Effector memory CD8-positive, alpha-beta T cell (primary cell): Measurements from ENCODE around the gene SELL.
"Not testable (repeated sequence)": the region's sequence is repeated elsewhere in the genome, so short reads cannot be mapped to it uniquely, and the experiment has no call there.

ENCODE experiments used
- ATAC-seq: fragments of 150-1000 bp; cut with Tn5 transposase; replicated peaks from 2 replicates; pipeline ENCODE4 v1.10.0; 2021; ENCODE audit warnings: mild to moderate bottlenecking, moderate library complexity
- DNase-seq, 3 experiments: peaks; one replicate each; pipeline ENCODE4 v3.0.0; 2021
- H3K27ac Mint-ChIP-seq, 2 donors: one replicate each; pipeline ENCODE4 v1.8.0; 2022; ENCODE audit warnings: mild to moderate bottlenecking in 2 of 2, mixed read lengths in 2 of 2, moderate library complexity in 2 of 2
- H3K27me3 Mint-ChIP-seq, 2 donors: one replicate each; pipeline ENCODE4 v1.8.0; 2022; ENCODE audit warnings: mixed read lengths in 2 of 2
- H3K36me3 Mint-ChIP-seq: one replicate; pipeline ENCODE4 v1.8.0; 2022; ENCODE audit warnings: mild to moderate bottlenecking, moderate library complexity, mixed read lengths; ENCODE audit not compliant: insufficient read depth
- H3K4me1 Mint-ChIP-seq, 2 donors: one replicate each; pipeline ENCODE4 v1.8.0; 2022; ENCODE audit warnings: low read depth in 2 of 2, mixed read lengths in 2 of 2
- H3K4me3 Mint-ChIP-seq, 2 donors: one replicate each; pipeline ENCODE4 v1.8.0; 2022; ENCODE audit warnings: mild to moderate bottlenecking in 2 of 2, mixed read lengths in 2 of 2, moderate library complexity in 2 of 2
- H3K9me3 Mint-ChIP-seq, 2 donors: one replicate each; pipeline ENCODE4 v1.8.0; 2022; ENCODE audit warnings: mixed read lengths in 2 of 2

Gene SELL

DNA sequence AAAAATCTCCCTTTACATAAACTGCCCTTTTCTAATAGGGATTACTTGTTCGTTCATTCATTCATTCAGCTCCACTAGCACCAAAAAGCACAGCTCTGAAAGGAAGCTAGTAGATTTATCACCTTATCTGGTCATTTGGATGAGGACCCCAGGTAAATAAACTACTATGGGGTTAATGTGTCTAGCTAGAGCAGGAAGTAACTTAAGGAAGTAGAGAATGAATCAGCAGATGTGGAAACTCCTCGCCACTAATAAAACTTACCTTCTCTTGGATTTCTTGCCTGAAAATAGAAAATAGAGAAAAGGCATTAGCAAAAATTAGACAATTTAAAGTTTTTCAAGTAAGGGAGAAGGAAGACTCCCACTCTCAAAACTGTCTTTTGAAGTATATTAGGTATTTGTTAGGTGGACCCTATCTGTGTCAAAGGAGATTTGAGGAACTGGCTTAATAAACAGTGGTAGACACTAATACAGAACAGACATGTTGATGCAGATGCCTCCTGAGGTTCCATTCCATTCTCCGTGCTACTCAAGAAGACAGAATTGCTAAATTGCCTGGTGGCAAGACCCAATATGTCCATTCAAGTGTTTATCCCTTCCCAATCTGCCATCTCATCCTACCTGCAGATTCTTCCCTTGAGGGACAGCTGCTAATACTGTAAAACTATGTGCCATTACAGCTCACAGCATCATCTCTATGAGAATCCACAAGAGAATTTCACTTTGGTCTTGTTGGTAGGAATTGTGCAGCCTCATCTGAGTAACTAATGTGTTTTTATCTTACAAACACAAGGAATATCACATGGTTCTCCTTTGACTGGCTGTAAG lies 14.9 kb downstream of the SELL start:
- DNase-seq (no peak), ATAC-seq (no peak)
- no peaks in the 10 kb centered on the region for H3K27me3 Mint-ChIP-seq
- no peaks in the 10 kb centered on the region for H3K9me3 Mint-ChIP-seq
- peaks cover 3% of the 10 kb centered on the region for H3K36me3 Mint-ChIP-seq
- H3K27ac Mint-ChIP-seq = peak overlapping the region in 1 of 2 donors; percentile 63
- H3K4me1 Mint-ChIP-seq = peaks cover 58 to 72% of the 10 kb centered on the region in 2 donors
- H3K4me3 Mint-ChIP-seq = peak overlapping the region; percentile 6 to 57

DNA sequence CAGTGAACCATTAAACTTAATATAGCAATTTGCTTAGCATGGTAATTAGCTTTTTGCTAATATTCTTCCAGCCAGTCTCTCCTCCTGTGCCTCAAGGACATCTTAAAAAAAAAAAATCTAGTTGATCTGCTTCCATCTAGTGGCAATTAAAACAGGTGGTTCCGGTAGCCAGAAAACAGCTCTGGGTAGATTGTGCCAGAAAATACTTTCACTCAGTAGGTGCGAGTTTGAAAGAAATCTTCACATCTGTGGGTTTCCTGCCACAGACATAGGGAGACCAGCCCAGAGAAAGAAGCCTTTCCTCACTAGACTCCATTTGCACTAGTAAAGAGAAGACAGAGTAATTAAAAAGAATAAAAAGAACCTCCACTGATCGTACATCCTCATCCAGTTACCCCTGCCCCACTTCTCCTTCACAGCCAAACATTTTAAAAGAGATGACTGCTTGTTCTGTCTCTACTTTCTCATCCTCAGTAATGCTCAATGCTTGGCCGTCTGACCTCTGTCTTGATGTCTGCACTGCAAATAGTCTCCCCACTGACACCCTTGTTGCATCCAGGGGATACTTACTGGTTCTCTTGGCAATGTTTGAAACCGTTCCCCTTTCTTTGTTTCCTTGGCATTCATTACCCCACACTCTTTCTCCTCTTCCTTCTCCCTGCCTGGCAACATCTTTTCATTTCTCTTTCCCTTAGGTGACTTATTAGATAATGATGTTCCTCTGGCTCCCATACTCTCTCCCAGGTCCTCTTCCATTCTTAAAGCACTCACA lies 16.9 kb downstream of the SELL start:
- H3K4me1 Mint-ChIP-seq = peaks cover 62 to 79% of the 10 kb centered on the region in 2 donors
- ATAC-seq (peak; percentile 77), DNase-seq (peak; percentile 45 to 46 (median 46))
- H3K36me3 Mint-ChIP-seq = peaks cover 6% of the 10 kb centered on the region
- no peaks in the 10 kb centered on the region for H3K9me3 Mint-ChIP-seq
- no peaks in the 10 kb centered on the region for H3K27me3 Mint-ChIP-seq
- peak overlapping the region; percentile 33 to 87 for H3K27ac Mint-ChIP-seq
- H3K4me3 Mint-ChIP-seq = peak overlapping the region; percentile 62 to 73

DNA sequence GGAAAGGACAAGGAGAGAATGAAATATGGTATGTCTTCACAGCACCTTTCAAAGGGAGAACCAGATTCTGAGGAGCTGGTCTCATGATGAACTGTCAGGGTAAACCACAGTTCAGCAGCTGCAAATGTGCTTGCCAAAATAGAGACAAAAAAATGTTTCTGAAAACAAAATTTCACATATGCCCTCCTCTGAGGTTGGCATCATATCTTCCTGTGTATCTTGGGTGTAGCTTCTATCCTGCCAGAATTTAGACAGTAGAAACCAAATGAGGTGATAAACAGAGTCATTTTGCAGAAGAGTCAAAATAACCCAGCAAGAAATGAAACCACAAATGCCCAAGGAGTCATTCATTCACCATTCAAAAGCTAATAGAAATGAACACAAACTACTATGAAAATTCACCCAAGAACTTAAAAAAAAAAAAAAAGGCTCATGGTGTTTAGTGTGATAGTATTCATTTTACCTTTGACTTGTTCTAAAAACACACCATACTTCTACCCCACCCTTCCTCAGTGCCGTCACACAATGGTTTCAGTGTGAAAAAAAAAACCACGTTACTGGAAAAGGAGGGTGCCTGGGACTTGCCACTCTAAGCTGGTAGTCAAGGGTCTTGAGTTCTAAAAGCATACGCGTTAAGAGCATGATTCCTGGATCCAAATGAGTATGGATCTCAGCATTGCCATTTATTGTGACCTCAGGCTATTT lies 18.5 kb downstream of the SELL start:
- ATAC-seq = peak; percentile 71
- H3K27ac Mint-ChIP-seq = peak overlapping the region; percentile 87 to 91
- H3K9me3 Mint-ChIP-seq = no peaks in the 10 kb centered on the region
- H3K4me3 Mint-ChIP-seq = peak overlapping the region; percentile 62 to 73
- peaks cover 6% of the 10 kb centered on the region for H3K36me3 Mint-ChIP-seq
- H3K27me3 Mint-ChIP-seq = no peaks in the 10 kb centered on the region
- peaks cover 56 to 68% of the 10 kb centered on the region in 2 donors for H3K4me1 Mint-ChIP-seq
- peak; percentile 15 to 48 (median 38) for DNase-seq

DNA sequence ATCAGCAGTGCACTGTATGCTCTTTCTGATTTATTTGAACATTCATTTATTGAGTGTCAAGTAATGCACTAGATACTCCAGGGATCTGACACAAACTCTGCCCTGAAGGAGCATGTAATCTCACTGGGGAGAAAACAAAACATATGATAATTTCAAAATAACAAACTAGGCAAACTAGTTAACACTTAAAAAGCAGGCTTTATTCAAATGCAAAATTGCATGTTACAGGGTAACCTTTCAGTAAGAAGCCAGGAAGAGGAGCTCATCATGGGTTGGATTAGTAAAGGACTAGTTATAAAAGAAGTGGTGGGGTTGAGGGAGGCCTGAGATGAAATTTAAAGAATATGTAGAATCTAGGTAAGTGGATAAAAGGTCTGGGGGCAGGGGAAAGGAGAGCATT lies 20.9 kb downstream of the SELL start:
- no peaks in the 10 kb centered on the region for H3K9me3 Mint-ChIP-seq
- H3K27ac Mint-ChIP-seq = peak overlapping the region; percentile 30 to 87
- peaks cover 44 to 54% of the 10 kb centered on the region in 2 donors for H3K4me1 Mint-ChIP-seq
- H3K27me3 Mint-ChIP-seq = no peaks in the 10 kb centered on the region
- ATAC-seq = no peak
- no peak for DNase-seq
- H3K4me3 Mint-ChIP-seq = peak overlapping the region in 1 of 2 donors; percentile 36
- H3K36me3 Mint-ChIP-seq = peaks cover 6% of the 10 kb centered on the region

DNA sequence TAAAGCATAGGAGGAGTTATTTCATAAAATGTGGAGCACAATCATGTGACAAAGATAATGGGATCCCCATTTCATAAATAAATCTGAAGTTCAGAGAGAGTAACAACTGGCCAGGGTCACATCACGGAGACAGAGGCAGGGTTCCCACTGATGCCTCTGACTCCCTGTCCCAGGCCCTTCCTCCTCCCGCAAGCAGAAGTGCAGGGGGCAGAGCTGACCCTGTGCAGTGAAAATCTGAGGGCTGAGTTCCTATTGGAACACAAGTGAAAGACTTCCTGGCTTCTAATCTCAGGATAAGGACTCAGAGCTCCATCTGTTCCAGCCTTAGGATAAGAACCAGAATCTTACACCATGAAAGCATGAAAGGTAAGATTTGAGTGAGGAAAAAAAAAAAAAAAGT lies 22.0 kb downstream of the SELL start:
- Mint-ChIP-seq H3K4me1 (peaks cover 33 to 43% of the 10 kb centered on the region in 2 donors), H3K9me3 (no peaks in the 10 kb centered on the region), H3K36me3 (peaks cover 6% of the 10 kb centered on the region), H3K27ac (peak overlapping the region in 1 of 2 donors; percentile 85), H3K27me3 (no peaks in the 10 kb centered on the region), H3K4me3 (no peak overlapping the region)
- DNase-seq (no peak), ATAC-seq (no peak)

DNA sequence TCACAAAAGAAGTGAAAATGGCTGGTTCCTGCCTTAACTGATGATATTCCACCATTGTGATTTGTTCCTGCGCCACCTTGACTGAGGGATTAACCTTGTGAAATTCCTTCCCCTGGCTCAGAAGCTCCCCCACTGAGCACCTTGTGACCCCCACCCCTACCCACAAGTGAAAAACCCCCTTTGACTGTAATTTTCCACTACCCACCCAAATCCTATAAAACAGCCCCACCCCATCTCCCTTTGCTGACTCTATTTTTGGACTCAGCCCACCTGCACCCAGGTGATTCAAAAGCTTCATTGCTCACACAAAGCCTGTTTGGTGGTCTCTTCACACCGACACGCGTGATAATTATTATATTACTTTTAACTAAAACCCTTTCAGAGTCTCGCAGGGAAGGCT lies 23.0 kb downstream of the SELL start:
- not testable (repeated sequence) for H3K27me3 Mint-ChIP-seq, H3K4me3 Mint-ChIP-seq, ATAC-seq, DNase-seq, H3K36me3 Mint-ChIP-seq, H3K27ac Mint-ChIP-seq, H3K9me3 Mint-ChIP-seq
- H3K4me1 Mint-ChIP-seq = peaks cover 24 to 34% of the 10 kb centered on the region in 2 donors

DNA sequence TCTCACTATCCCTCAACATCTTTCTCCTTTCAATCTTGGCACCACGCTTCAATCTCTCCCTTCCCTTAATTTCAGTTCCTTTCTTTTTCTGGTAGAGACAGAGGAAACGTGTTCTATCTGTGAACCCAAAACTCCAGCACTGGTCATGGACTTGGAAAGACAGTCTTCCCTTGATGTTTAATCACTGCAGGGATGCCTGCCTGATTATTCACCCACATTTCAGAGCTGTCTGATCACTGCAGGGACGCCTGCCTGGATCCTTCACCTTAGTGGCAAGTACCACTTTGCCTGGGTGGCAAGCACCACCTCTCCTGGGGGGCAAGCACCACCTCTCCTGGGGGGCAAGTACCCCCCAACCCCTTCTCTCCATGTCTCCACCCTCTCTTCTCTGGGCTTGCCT lies 27.8 kb downstream of the SELL start:
- ATAC-seq = no peak
- Mint-ChIP-seq H3K27ac (no peak overlapping the region), H3K27me3 (no peaks in the 10 kb centered on the region), H3K9me3 (no peaks in the 10 kb centered on the region), H3K4me1 (peaks cover 8 to 17% of the 10 kb centered on the region in 2 donors), H3K36me3 (no peaks in the 10 kb centered on the region), H3K4me3 (no peak overlapping the region)
- no peak for DNase-seq

DNA sequence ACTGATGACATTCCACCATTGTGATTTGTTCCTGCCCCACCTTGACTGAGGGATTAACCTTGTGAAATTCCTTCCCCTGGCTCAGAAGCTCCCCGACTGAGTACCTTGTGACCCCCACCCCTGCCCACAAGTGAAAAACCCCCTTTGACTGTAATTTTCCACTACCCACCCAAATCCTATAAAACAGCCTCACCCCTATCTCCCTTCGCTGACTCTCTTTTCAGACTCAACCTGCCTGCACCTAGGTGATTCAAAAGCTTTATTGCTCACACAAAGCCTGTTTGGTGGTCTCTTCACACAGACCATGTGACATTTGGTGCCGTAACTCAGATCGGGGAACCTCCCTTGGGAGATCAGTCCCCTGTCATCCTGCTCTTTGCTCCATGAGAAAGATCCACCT lies 28.3 kb downstream of the SELL start:
- DNase-seq, H3K9me3 Mint-ChIP-seq, H3K36me3 Mint-ChIP-seq, ATAC-seq, H3K4me3 Mint-ChIP-seq, H3K27ac Mint-ChIP-seq, H3K27me3 Mint-ChIP-seq: not testable (repeated sequence)
- H3K4me1 Mint-ChIP-seq = peaks cover 8 to 17% of the 10 kb centered on the region in 2 donors

DNA sequence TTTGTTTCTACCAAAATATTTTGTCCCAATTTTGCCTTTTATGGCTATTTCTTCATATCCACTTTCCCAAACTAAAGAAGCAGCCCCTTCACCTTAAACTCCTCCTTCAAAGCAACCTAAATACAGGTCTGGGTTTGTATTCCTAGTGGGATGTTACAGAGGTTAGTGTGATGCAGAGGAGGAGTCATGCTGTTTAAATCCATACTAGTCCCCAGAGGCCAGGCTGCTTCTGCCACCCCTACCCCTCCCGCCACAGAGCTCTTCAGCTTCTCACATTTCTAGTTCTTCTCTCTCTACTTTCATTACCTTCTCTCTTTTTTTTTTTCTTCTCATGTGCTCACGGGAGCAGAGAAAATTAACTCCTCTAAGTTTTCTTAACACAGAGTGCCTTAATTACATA lies 29.3 kb downstream of the SELL start:
- ATAC-seq (no peak), DNase-seq (no peak)
- no peak overlapping the region for H3K4me3 Mint-ChIP-seq
- no peaks in the 10 kb centered on the region for H3K36me3 Mint-ChIP-seq
- H3K4me1 Mint-ChIP-seq = peaks cover 8 to 17% of the 10 kb centered on the region in 2 donors
- no peaks in the 10 kb centered on the region for H3K9me3 Mint-ChIP-seq
- H3K27me3 Mint-ChIP-seq = no peaks in the 10 kb centered on the region
- peak overlapping the region in 1 of 2 donors; percentile 13 for H3K27ac Mint-ChIP-seq

DNA sequence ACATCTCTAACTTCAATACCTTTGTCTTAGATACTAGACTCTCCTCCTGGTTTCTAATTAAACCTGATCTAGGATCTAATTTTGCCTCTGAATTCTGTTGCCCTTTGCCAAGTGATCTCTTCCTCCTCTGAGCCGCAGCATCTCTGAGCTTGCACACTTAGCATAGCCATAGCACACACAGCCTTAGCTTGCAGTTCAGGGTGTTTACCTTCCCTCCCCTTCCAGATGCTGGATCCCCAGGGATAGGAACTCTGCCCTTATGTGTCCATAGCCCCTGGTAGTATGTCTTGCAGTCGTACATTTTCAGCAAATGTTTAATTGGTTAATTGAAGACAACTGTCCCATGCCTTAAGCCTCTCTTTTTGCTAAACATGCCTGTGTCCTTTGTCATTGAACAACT lies 30.3 kb downstream of the SELL start:
- no peaks in the 10 kb centered on the region for H3K27me3 Mint-ChIP-seq
- no peaks in the 10 kb centered on the region for H3K9me3 Mint-ChIP-seq
- H3K4me3 Mint-ChIP-seq = peak overlapping the region in 1 of 2 donors; percentile 41
- H3K4me1 Mint-ChIP-seq = peaks cover 17 to 22% of the 10 kb centered on the region in 2 donors
- peak overlapping the region in 1 of 2 donors; percentile 36 for H3K27ac Mint-ChIP-seq
- DNase-seq = no peak
- no peak for ATAC-seq
- H3K36me3 Mint-ChIP-seq = no peaks in the 10 kb centered on the region

DNA sequence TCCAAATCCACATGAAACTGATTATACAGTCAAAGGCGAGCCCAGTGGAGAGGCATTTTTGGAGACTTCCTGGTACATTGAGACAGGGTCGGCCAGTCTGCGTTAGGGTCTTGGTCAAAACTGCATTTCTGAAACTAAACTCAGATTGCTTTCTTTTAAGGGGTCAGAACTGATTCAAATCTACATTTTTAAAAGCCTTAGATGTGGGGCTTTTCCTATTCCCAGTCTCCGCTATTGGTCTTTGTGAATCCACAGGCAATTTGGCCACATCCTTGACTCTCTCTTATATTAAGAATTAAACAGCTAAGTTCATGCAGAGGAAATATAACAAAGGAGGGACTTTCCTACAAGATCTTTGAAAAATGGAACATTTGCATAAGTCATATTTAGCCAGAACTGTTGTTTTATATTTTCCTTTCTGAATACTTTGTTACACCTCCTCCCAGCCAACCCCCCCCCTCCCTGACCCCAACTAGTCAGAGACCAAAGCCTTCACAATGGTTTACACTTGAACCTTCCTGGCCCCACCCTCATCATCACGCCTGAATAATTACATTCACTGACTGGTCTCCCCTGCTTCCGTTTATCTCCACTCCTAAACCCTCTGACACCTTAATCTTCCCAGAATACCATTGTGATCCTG lies 30.9 kb downstream of the SELL start:
- no peaks in the 10 kb centered on the region for H3K27me3 Mint-ChIP-seq
- H3K4me3 Mint-ChIP-seq = peak overlapping the region in 1 of 2 donors; percentile 41
- no peak for DNase-seq
- H3K27ac Mint-ChIP-seq = peak overlapping the region in 1 of 2 donors; percentile 5
- ATAC-seq = peak; percentile 39
- peaks cover 23 to 28% of the 10 kb centered on the region in 2 donors for H3K4me1 Mint-ChIP-seq
- no peaks in the 10 kb centered on the region for H3K36me3 Mint-ChIP-seq
- no peaks in the 10 kb centered on the region for H3K9me3 Mint-ChIP-seq

DNA sequence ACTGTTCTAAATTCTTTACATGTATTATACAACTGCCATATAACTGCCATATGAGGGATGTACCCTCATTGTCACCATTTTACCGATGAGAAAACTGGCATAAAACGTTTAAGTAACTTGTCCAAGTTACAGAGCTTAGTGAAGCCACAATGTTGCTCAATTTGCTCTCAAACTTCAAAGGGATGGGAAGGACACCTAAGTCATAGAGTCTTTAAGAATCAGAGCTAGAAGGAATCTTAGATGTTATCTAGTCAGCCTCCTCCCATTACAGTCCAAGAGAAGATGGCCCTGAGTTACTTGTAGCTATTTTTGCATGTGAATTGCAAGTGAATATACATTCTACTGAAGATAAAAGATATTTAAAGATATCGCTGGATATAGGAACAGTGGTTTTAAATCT lies 31.7 kb downstream of the SELL start:
- no peak for ATAC-seq
- Mint-ChIP-seq H3K4me3 (no peak overlapping the region), H3K9me3 (no peaks in the 10 kb centered on the region), H3K4me1 (peaks cover 25 to 30% of the 10 kb centered on the region in 2 donors), H3K27ac (no peak overlapping the region), H3K36me3 (no peaks in the 10 kb centered on the region), H3K27me3 (no peaks in the 10 kb centered on the region)
- no peak for DNase-seq

DNA sequence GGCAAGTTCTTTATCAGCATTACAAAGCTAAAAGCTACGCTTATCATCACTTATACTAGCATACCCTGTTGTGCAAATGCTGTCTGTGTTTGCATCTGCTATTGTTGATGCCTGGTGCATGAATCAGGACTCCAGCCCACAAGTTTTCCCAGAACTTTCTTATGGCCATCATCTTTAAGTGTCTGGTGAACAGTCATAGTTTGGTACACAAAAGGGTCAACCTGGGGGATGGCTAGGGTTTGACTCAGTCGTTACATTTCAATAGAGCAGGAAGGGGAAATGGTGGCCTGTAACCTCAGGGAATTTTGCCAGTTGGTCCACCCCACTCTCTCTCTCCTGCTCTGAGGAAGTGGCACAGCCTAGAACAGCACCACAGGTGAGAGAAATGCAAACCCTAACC lies 35.4 kb downstream of the SELL start:
- peaks cover 21 to 22% of the 10 kb centered on the region in 2 donors for H3K4me1 Mint-ChIP-seq
- no peaks in the 10 kb centered on the region for H3K27me3 Mint-ChIP-seq
- no peaks in the 10 kb centered on the region for H3K9me3 Mint-ChIP-seq
- no peaks in the 10 kb centered on the region for H3K36me3 Mint-ChIP-seq
- H3K4me3 Mint-ChIP-seq = peak overlapping the region in 1 of 2 donors; percentile 38
- peak overlapping the region; percentile 10 to 31 for H3K27ac Mint-ChIP-seq
- DNase-seq = no peak
- ATAC-seq = peak; percentile 36
